MM.1S (cell line): ENCODE measurements around the gene ELOF1.

ENCODE experiments used
- DNase-seq: peaks from one replicate; pipeline ENCODE4 v3.0.0-alpha.2; 2015
- H2AFZ ChIP-seq: fragments of 300-600 bp; sonication (generic); 2 replicates; pipeline ENCODE4 v1.6.0; 2016; ENCODE audit warnings: antibody characterized with exemption, low read length
- H3F3A ChIP-seq: fragments of 300-600 bp; sonication (generic); 2 replicates; pipeline ENCODE4 v1.6.1; 2016; ENCODE audit warnings: mild to moderate bottlenecking, antibody characterized with exemption, low read length, moderate library complexity, mixed read lengths; ENCODE audit not compliant: insufficient read depth
- H3K27ac ChIP-seq: fragments of 300-600 bp; sonication (generic); 2 replicates; pipeline ENCODE4 v1.5.1; 2016; ENCODE audit warnings: mild to moderate bottlenecking, low read length
- H3K27me3 ChIP-seq: fragments of 300-600 bp; sonication (generic); replicated peaks from 2 replicates; pipeline ENCODE4 v1.6.0; 2016; ENCODE audit warnings: low read length; ENCODE audit not compliant: insufficient read depth
- H3K36me3 ChIP-seq: fragments of 300-600 bp; sonication (generic); replicated peaks from 2 replicates; pipeline ENCODE4 v1.6.1; 2016; ENCODE audit warnings: mild to moderate bottlenecking, low read length, mixed read lengths; ENCODE audit not compliant: insufficient read depth
- H3K4me1 ChIP-seq: fragments of 300-600 bp; sonication (generic); 2 replicates; pipeline ENCODE4 v1.6.1; 2016; ENCODE audit warnings: low read length, mixed read lengths
- H3K4me2 ChIP-seq: fragments of 300-600 bp; sonication (generic); 2 replicates; pipeline ENCODE4 v1.6.0; 2016; ENCODE audit warnings: low read depth, low read length
- H3K4me3 ChIP-seq: fragments of 300-600 bp; sonication (generic); 2 replicates; pipeline ENCODE4 v1.5.1; 2016; ENCODE audit warnings: low read length, mixed read lengths
- H3K79me2 ChIP-seq: fragments of 300-600 bp; sonication (generic); 2 replicates; pipeline ENCODE4 v1.6.1; 2016; ENCODE audit warnings: mixed run types, low read length, mixed read lengths
- H3K9ac ChIP-seq: fragments of 300-600 bp; sonication (generic); 2 replicates; pipeline ENCODE4 v1.6.1; 2016; ENCODE audit warnings: low read length, mixed read lengths
- H3K9me2 ChIP-seq: fragments of 300-600 bp; sonication (generic); replicated peaks from 2 replicates; pipeline ENCODE4 v1.6.1; 2016; ENCODE audit warnings: mild to moderate bottlenecking, low read length, mixed read lengths; ENCODE audit not compliant: insufficient read depth
- H3K9me3 ChIP-seq: fragments of 300-600 bp; sonication (generic); replicated peaks from 2 replicates; pipeline ENCODE4 v1.6.1; 2016; ENCODE audit warnings: mild to moderate bottlenecking, low read length, mixed read lengths; ENCODE audit not compliant: insufficient read depth
- H4K20me1 ChIP-seq: fragments of 300-600 bp; sonication (generic); 2 replicates; pipeline ENCODE4 v1.6.1; 2016; ENCODE audit warnings: mild to moderate bottlenecking, low read length, moderate library complexity, mixed read lengths; ENCODE audit not compliant: insufficient read depth
- CTCF ChIP-seq: fragments of 300-600 bp; sonication (generic); IDR thresholded peaks from 2 replicates; pipeline ENCODE4 v1.5.1; 2016; ENCODE audit warnings: antibody characterized with exemption, low read length, mixed read lengths
- EZH2 ChIP-seq: fragments of 300-600 bp; sonication (generic); optimal IDR thresholded peaks from 2 replicates; pipeline ENCODE3; 2017; ENCODE audit warnings: low read depth, mild to moderate bottlenecking, antibody characterized with exemption, low read length, mixed read lengths
- EZH2phosphoT487 ChIP-seq: fragments of 300-600 bp; sonication (generic); IDR thresholded peaks from 2 replicates; pipeline ENCODE4 v1.6.1; 2018; ENCODE audit warnings: antibody characterized with exemption, low read length

The ELOF1 gene

GRCh38 chr19:11507370-11508078, 51.5 kb downstream of the ELOF1 start:
- no peak overlapping the region for H2AFZ ChIP-seq
- no peak overlapping the region for H3K27ac ChIP-seq
- H3K9me2 ChIP-seq = no peaks in the 10 kb centered on the region
- no peaks in the 10 kb centered on the region for H3K36me3 ChIP-seq
- no peaks in the 10 kb centered on the region for H4K20me1 ChIP-seq
- H3K27me3 ChIP-seq = no peaks in the 10 kb centered on the region
- no peak overlapping the region for H3K9ac ChIP-seq
- H3K4me1 ChIP-seq = no peaks in the 10 kb centered on the region
- H3K9me3 ChIP-seq = no peaks in the 10 kb centered on the region
- no peak overlapping the region for H3K4me2 ChIP-seq
- no peak for DNase-seq
- H3K4me3 ChIP-seq = no peak overlapping the region
- peaks cover 14% of the 10 kb centered on the region for H3K79me2 ChIP-seq
- no peak for TF ChIP-seq EZH2
- no peak for TF ChIP-seq EZH2phosphoT487
- no peak for TF ChIP-seq CTCF
- 0 out of 2 replicates have a peak, but pooled peaks cover 5% of the 10 kb centered on the region for H3F3A ChIP-seq

GRCh38 chr19:11506967-11507366, 52.1 kb downstream of the ELOF1 start:
- Histone ChIP-seq H3K4me2 (no peak overlapping the region), H3F3A (0 out of 2 replicates have a peak, but pooled peaks cover 5% of the 10 kb centered on the region), H3K36me3 (no peaks in the 10 kb centered on the region), H3K9ac (no peak overlapping the region), H2AFZ (no peak overlapping the region), H4K20me1 (no peaks in the 10 kb centered on the region), H3K9me2 (no peaks in the 10 kb centered on the region), H3K79me2 (peaks cover 14% of the 10 kb centered on the region), H3K27ac (no peak overlapping the region), H3K27me3 (no peaks in the 10 kb centered on the region), H3K4me3 (no peak overlapping the region), H3K4me1 (no peaks in the 10 kb centered on the region), H3K9me3 (no peaks in the 10 kb centered on the region)
- no peak for TF ChIP-seq EZH2phosphoT487
- TF ChIP-seq CTCF = no peak
- TF ChIP-seq EZH2 = no peak
- DNase-seq = no peak

GRCh38 chr19:11506101-11506555, 52.9 kb downstream of the ELOF1 start:
- Histone ChIP-seq H3K4me1 (no peaks in the 10 kb centered on the region), H3F3A (0 out of 2 replicates have a peak, but pooled peaks cover 5% of the 10 kb centered on the region), H3K27me3 (no peaks in the 10 kb centered on the region), H3K4me2 (peak overlapping the region; percentile 100), H4K20me1 (no peaks in the 10 kb centered on the region), H3K9me2 (no peaks in the 10 kb centered on the region), H3K27ac (peak overlapping the region; percentile 74; the same call in 1 of the 2 replicates), H3K4me3 (peak overlapping the region; percentile 69), H3K79me2 (peaks cover 14% of the 10 kb centered on the region), H3K9me3 (no peaks in the 10 kb centered on the region), H2AFZ (peak overlapping the region; percentile 76), H3K36me3 (no peaks in the 10 kb centered on the region), H3K9ac (peak overlapping the region; percentile 90)
- no peak for DNase-seq
- TF ChIP-seq EZH2 (no peak), CTCF (no peak), EZH2phosphoT487 (no peak)
